ENCODE data around the gene CCR4. TPM values are rescaled to one million over a fixed set of nuclear protein-coding genes. Genes with fewer than 3 reads are reported as not detected.
"Not testable (repeated sequence)": the region's sequence is repeated elsewhere in the genome, so short reads cannot be mapped to it uniquely, and the experiment has no call there.

The CCR4 gene
- total and polyA plus RNA-seq, 7 donors = 0.03 to 0.10 TPM; not detected in 5

GRCh38 chr3:32934150-32934742 lies 17.2 kb upstream of the CCR4 start:
- H3K4me1 ChIP-seq = no peaks in the 10 kb centered on the region
- H3K27me3 ChIP-seq (ENCODE audit: insufficient read depth in 3 of 3, low read length in 2 of 3) = no peaks in the 10 kb centered on the region
- WGBS, 3 donors = 78 to 83% (median 82%) methylated on average over 5 of the region's 5 CpGs
- no peak overlapping the region for H3K27ac ChIP-seq
- H3K4me3 ChIP-seq = no peak overlapping the region
- TF ChIP-seq CTCF (IDR thresholded peaks at IDR 0.05) = peak; percentile 58
- ATAC-seq (no peak), DNase-seq (no peak)
- intact Hi-C loops (cut with DNase I) = loop anchor here in 1 of 2 donors (5.0 to 10.0 kb wide), 2 partner anchors 202 to 419 kb away; no protein-coding TSS in a partner anchor
- no peaks in the 10 kb centered on the region for H3K36me3 ChIP-seq (ENCODE audit: insufficient read depth in 1 of 2, low read depth in 1 of 2)
- no peaks in the 10 kb centered on the region for H3K9me3 ChIP-seq

DNA sequence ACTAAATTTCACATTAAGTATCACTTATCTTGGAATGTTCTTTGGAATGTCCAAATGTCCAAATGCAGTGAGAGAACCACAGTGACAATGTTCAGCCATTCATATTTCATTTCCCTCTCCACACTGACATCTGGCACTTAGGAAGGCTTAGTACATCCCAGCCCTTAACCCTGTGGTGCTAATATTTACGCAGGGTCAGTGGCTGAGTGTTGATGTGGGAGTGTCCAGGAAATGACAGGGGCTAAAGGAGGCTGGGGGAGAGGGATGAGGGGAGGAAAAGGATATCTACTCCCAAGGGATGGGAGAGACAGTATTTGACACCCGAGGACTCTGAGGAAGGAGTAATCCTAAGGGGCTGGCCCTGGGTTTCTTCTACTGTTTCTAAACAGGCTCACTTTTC lies 14.1 kb upstream of the CCR4 start:
- no peak for DNase-seq
- H3K36me3 ChIP-seq (ENCODE audit: insufficient read depth in 1 of 2, low read depth in 1 of 2) = no peaks in the 10 kb centered on the region
- H3K4me1 ChIP-seq = no peaks in the 10 kb centered on the region
- no peak for TF ChIP-seq CTCF (IDR thresholded peaks at IDR 0.05)
- H3K27me3 ChIP-seq (ENCODE audit: insufficient read depth in 3 of 3, low read length in 2 of 3) = no peaks in the 10 kb centered on the region
- ATAC-seq = no peak
- no peak overlapping the region for H3K4me3 ChIP-seq
- H3K9me3 ChIP-seq = no peaks in the 10 kb centered on the region
- intact Hi-C loops (cut with DNase I) = loop anchor here in 1 of 2 donors (10.0 kb wide), 1 partner anchor 423 kb away; no protein-coding TSS in a partner anchor
- no peak overlapping the region for H3K27ac ChIP-seq
- 19 to 21% (median 20%) methylated on average over 2 of the region's 2 CpGs for WGBS, 3 donors

GRCh38 chr3:32939531-32940284 lies 11.7 kb upstream of the CCR4 start:
- not testable (repeated sequence) for H3K9me3 ChIP-seq; DNase-seq; H3K4me3 ChIP-seq; H3K36me3 ChIP-seq (ENCODE audit: insufficient read depth in 1 of 2, low read depth in 1 of 2); H3K27ac ChIP-seq; H3K4me1 ChIP-seq; ATAC-seq; H3K27me3 ChIP-seq (ENCODE audit: insufficient read depth in 3 of 3, low read length in 2 of 3)
- WGBS, 3 donors = 87 to 92% (median 90%) methylated on average over 30 to 40 of the region's 40 CpGs
- intact Hi-C loops (cut with DNase I) = loop anchor here in 1 of 2 donors (10.0 kb wide), 1 partner anchor 425 kb away; no protein-coding TSS in a partner anchor

DNA sequence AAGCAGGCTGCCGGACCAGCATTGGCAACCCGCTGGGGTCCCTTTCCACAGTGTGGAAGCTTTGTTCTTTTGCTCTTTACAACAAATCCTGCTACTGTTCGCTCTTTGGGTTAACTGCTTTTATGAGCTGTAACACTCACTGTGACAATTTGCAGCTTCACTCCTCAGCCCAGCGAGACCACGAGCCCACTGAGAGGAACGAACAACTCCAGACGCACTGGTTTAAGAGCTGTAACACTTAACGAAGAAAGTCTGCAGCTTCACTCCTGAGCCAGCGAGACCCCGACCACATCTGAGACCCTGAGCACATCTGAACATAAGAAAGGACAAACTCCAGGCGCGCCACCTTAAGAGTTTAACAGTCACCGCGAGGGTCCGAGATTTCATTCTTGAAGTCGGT lies 10.7 kb upstream of the CCR4 start:
- ATAC-seq (no peak), DNase-seq (no peak)
- intact Hi-C loops (cut with DNase I) = no loop called here
- TF ChIP-seq CTCF (IDR thresholded peaks at IDR 0.05) = no peak
- H3K9me3 ChIP-seq = no peaks in the 10 kb centered on the region
- 76 to 78% (median 78%) methylated on average over 16 of the region's 16 CpGs for WGBS, 3 donors
- H3K27ac ChIP-seq = no peak overlapping the region
- H3K27me3 ChIP-seq (ENCODE audit: insufficient read depth in 3 of 3, low read length in 2 of 3) = no peaks in the 10 kb centered on the region
- no peak overlapping the region for H3K4me3 ChIP-seq
- no peaks in the 10 kb centered on the region for H3K36me3 ChIP-seq (ENCODE audit: insufficient read depth in 1 of 2, low read depth in 1 of 2)
- H3K4me1 ChIP-seq = no peaks in the 10 kb centered on the region

- H3K9me3 ChIP-seq = no peaks in the 10 kb centered on the region
- ATAC-seq (no peak), DNase-seq (no peak)
- TF ChIP-seq CTCF (IDR thresholded peaks at IDR 0.05) = no peak
- H3K27ac ChIP-seq = no peak overlapping the region
- intact Hi-C loops (cut with DNase I) = no loop called here
- H3K36me3 ChIP-seq (ENCODE audit: insufficient read depth in 1 of 2, low read depth in 1 of 2) = no peaks in the 10 kb centered on the region
- WGBS, 3 donors = 63 to 74% (median 73%) methylated on average over 3 of the region's 3 CpGs
- no peaks in the 10 kb centered on the region for H3K4me1 ChIP-seq
- H3K27me3 ChIP-seq (ENCODE audit: insufficient read depth in 3 of 3, low read length in 2 of 3) = no peaks in the 10 kb centered on the region
- H3K4me3 ChIP-seq = no peak overlapping the region
These were observed 6.3 kb upstream of the CCR4 start for GRCh38 chr3:32945136-32945535.

- H3K36me3 ChIP-seq (ENCODE audit: insufficient read depth in 1 of 2, low read depth in 1 of 2); H3K4me3 ChIP-seq; H3K9me3 ChIP-seq; H3K27me3 ChIP-seq (ENCODE audit: insufficient read depth in 3 of 3, low read length in 2 of 3); ATAC-seq; intact Hi-C loops (cut with DNase I); H3K4me1 ChIP-seq; DNase-seq; H3K27ac ChIP-seq: not testable (repeated sequence)
- 89 to 94% (median 92%) methylated on average over 11 to 12 of the region's 12 CpGs for WGBS, 3 donors
These were observed 5.8 kb upstream of the CCR4 start for GRCh38 chr3:32945598-32945997.
